Measurements from ENCODE around the gene MALT1. TPM values are rescaled to one million over a fixed set of nuclear protein-coding genes. Genes with fewer than 3 reads are reported as not detected.

MALT1 gene
- total and polyA plus RNA-seq, 2 experiments from 2014 or later = 5.2 to 18.8 TPM

- peaks cover 8% of the 10 kb centered on the region for H3K4me1 Mint-ChIP-seq
- H3K4me1 ChIP-seq (ENCODE audit: insufficient read depth) = no peaks in the 10 kb centered on the region
- H3K27me3 ChIP-seq (ENCODE audit: insufficient read depth) = no peaks in the 10 kb centered on the region
Measured at GRCh38 chr18:58755304-58756010, 84.2 kb downstream of the MALT1 start.

More at GRCh38 chr18:58755304-58756010, 84.2 kb downstream of the MALT1 start:
- Histone ChIP-seq H3K4me2 (no peak overlapping the region), H3K27ac (ENCODE audit: low read depth) (no peak overlapping the region), H3K9me2 (ENCODE audit: insufficient read depth) (0 out of 2 replicates have a peak, but pooled peaks cover 8% of the 10 kb centered on the region), H3F3A (replicated peaks; ENCODE audit: low read depth) (no peaks in the 10 kb centered on the region), H3K4me3 (no peak overlapping the region), H3K79me2 (replicated peaks; ENCODE audit: insufficient read depth) (no peaks in the 10 kb centered on the region), H2AFZ (no peak overlapping the region), H4K20me1 (replicated peaks; ENCODE audit: insufficient read depth) (no peaks in the 10 kb centered on the region), H3K36me3 (ENCODE audit: insufficient read depth) (no peaks in the 10 kb centered on the region)
- ATAC-seq (no peak), DNase-seq (ENCODE audit: low spot score) (no peak)
- Mint-ChIP-seq H3K27ac (no peak overlapping the region), H3K4me3 (no peak overlapping the region), H3K9me3 (no peaks in the 10 kb centered on the region), H3K27me3 (ENCODE audit: insufficient read depth, low read depth, poor library complexity) (peaks cover 3% of the 10 kb centered on the region), H3K36me3 (ENCODE audit: low read depth) (no peaks in the 10 kb centered on the region; the same call in 2 of the 3 replicates)
- TF ChIP-seq NANOG (IDR thresholded peaks at IDR 0.05; ENCODE audit: borderline replicate concordance) (no peak), POLR2AphosphoS5 (IDR thresholded peaks at IDR 0.05; ENCODE audit: low read depth) (no peak), ETS1 (IDR thresholded peaks at IDR 0.05) (no peak), CTCF (conservative IDR thresholded peaks at IDR 0.05; ENCODE audit: low read depth in 2 of 2) (no peak), REST (IDR thresholded peaks at IDR 0.05; ENCODE audit: unreplicated experiment) (no peak), ZNF331 (CRISPR knock-in tag; IDR thresholded peaks at IDR 0.05; ENCODE audit: low read depth) (no peak), ZNF114 (CRISPR knock-in tag; IDR thresholded peaks at IDR 0.05) (no peak), STAT1 (IDR thresholded peaks at IDR 0.05; ENCODE audit: unreplicated experiment) (no peak), EZH2 (IDR thresholded peaks at IDR 0.05; ENCODE audit: low read depth, unreplicated experiment) (no peak), JUNB (IDR thresholded peaks at IDR 0.05; ENCODE audit: unreplicated experiment) (no peak), CREB1 (CRISPR knock-in tag; IDR thresholded peaks at IDR 0.05; ENCODE audit: low read depth) (no peak), EZH2phosphoT487 (IDR thresholded peaks at IDR 0.05; ENCODE audit: unreplicated experiment) (no peak), ZNF462 (CRISPR knock-in tag; IDR thresholded peaks at IDR 0.05) (no peak)
